Spleen (tissue), 11 donors: Measurements from ENCODE around the gene ZNF709. TPM values are rescaled to one million over a fixed set of nuclear protein-coding genes. Genes with fewer than 3 reads are reported as not detected.
"Not testable (repeated sequence)": the region's sequence is repeated elsewhere in the genome, so short reads cannot be mapped to it uniquely, and the experiment has no call there.

Experiments used
- DNase-seq: peaks from one replicate; pipeline ENCODE4 v3.0.0-alpha.2; 2020
- H3K27ac ChIP-seq, 8 donors: fragments of 200-600 bp; sonication (generic) in 7 of 8; 1 replicate in 4 of 8; 2 replicates in 4 of 8; pipeline versions ENCODE4 v1.5.0 to v1.8.0; 2016 to 2021; ENCODE audit warnings: inconsistent platforms in 4 of 8, mild to moderate bottlenecking in 4 of 8, moderate library complexity in 1 of 8
- H3K27me3 ChIP-seq, 7 donors: fragments of 200-600 bp; sonication (generic) in 6 of 7; replicated peaks in 1 of 7; 1 replicate in 4 of 7; 2 replicates in 3 of 7; pipeline versions ENCODE4 v1.5.0 to v1.8.0; 2016 to 2021; ENCODE audit warnings: inconsistent platforms in 3 of 7, mild to moderate bottlenecking in 1 of 7
- H3K36me3 ChIP-seq, 6 donors: fragments of 200-600 bp; sonication (generic) in 5 of 6; 1 replicate in 4 of 6; 2 replicates in 2 of 6; pipeline versions ENCODE4 v1.5.0 to v1.8.0; 2016 to 2021; ENCODE audit warnings: inconsistent platforms in 2 of 6
- H3K4me1 ChIP-seq, 6 donors: fragments of 200-600 bp; sonication (generic) in 5 of 6; 1 replicate in 3 of 6; 2 replicates in 3 of 6; pipeline versions ENCODE4 v1.5.0 to v1.8.0; 2016 to 2021; ENCODE audit warnings: inconsistent platforms in 3 of 6
- H3K4me3 ChIP-seq, 8 donors: fragments of 200-600 bp; sonication (generic) in 7 of 8; 1 replicate in 4 of 8; 2 replicates in 4 of 8; pipeline versions ENCODE4 v1.5.0 to v1.8.0; 2016 to 2021; ENCODE audit warnings: inconsistent platforms in 4 of 8, mild to moderate bottlenecking in 4 of 8, moderate library complexity in 2 of 8
- H3K9me3 ChIP-seq, 8 donors: fragments of 200-600 bp; sonication (generic) in 7 of 8; 1 replicate in 4 of 8; 2 replicates in 4 of 8; pipeline versions ENCODE4 v1.5.0 to v1.8.0; 2016 to 2021; ENCODE audit warnings: inconsistent platforms in 4 of 8
- CTCF ChIP-seq, 11 experiments: fragments of 200-600 bp in 7 of 11; fragments of 450-650 bp in 4 of 11; sonication (generic) in 4 of 11; IDR thresholded peaks in 8 of 11; conservative IDR thresholded peaks in 3 of 11; 1 replicate in 7 of 11; 2 replicates in 4 of 11; pipeline versions ENCODE4 v1.4.0 to v1.8.0; 2016 to 2021; ENCODE audit warnings: antibody characterized with exemption in 11 of 11, inconsistent platforms in 4 of 11, mild to moderate bottlenecking in 1 of 11
- POLR2A ChIP-seq, 3 donors: fragments of 450-650 bp; IDR thresholded peaks; one replicate each; pipeline ENCODE4 v1.5.1; 2017; ENCODE audit warnings: antibody characterized with exemption in 3 of 3, mild to moderate bottlenecking in 1 of 3
- POLR2AphosphoS5 ChIP-seq, 3 donors: sonication (generic); formaldehyde crosslinking; IDR thresholded peaks; one replicate each; pipeline ENCODE4 v1.5.1; 2017; ENCODE audit warnings: antibody characterized with exemption in 3 of 3
- WGBS, 5 donors: extraction: QIAGEN DNeasy Blood & Tissue Kit in 3 of 5; methylation state at CpG; one replicate each; pipeline versions ENCODE4 v1.1.5 to v1.1.7; 2013 to 2018; 5-methylcytosine and 5-hydroxymethylcytosine counted together
- intact Hi-C: fragments of 100-400 bp; cut with DNase I; formaldehyde crosslinking; loops from one replicate; pipeline ENCODE4 v1.15.0; 2023; ENCODE audit warnings: low total_unique reads
- polyA plus RNA-seq, 3 donors: library from polyadenylated mRNA; stranded (reverse); fragments of 200-250 nt; gene quantifications; one replicate each; pipeline ENCODE4 v1.2.1, GENCODE V29; 2013
- small RNA-seq, 4 donors: library from RNA; depleted of rRNA; stranded (forward); fragments of <200 nt; gene quantifications; one replicate each; pipeline ENCODE3, GENCODE V24; 2016
- total RNA-seq, 7 donors: library from RNA; depleted of rRNA in 3 of 7; stranded (reverse); fragments of >200 nt in 3 of 7; fragmentation: NEBNext Ultra II Directional in 4 of 7; extraction: Animal tissue kit (Norgen Biotek cat#: 25700) in 4 of 7; gene quantifications; one replicate each; pipeline versions ENCODE4 v1.1.0 to v1.2.1, GENCODE V29; 2016 to 2021
- donor health status: healthy with polysubstance abuse.
- donor health status: DM: no; HTN: no; CAD: no; lungs with moderate emphysema.
- donor health status: DM: no; HTN: no; CAD: no.
- donor health status: Bipolar disorder and iron deficiency.
- donor health status: healthy.
- donor health status: DM: no; HTN: no; CAD: no.
- donor health status: DM: yes; HTN: yes; CAD: no.

The ZNF709 gene
- total and polyA plus RNA-seq, 10 donors = 1.1 to 6.8 (median 4.0) TPM

- H3K27me3 ChIP-seq = no peaks in the 10 kb centered on the region
- H3K27ac ChIP-seq = peak overlapping the region in 4 of 8 donors; percentile 44 to 73 (median 65)
- H3K36me3 ChIP-seq = peaks cover under 1 to 24% (median 7%) of the 10 kb centered on the region in 6 donors
- 85 to 93% (median 89%) methylated on average over 4 of the region's 4 CpGs for WGBS, 5 donors
- H3K4me1 ChIP-seq = no peaks in the 10 kb centered on the region
- intact Hi-C loops = no loop called here
- peaks cover 3 to 91% (median 34%) of the 10 kb centered on the region in 8 donors for H3K9me3 ChIP-seq
- DNase-seq = no peak
- H3K4me3 ChIP-seq = no peak overlapping the region
- TF ChIP-seq POLR2AphosphoS5 (IDR thresholded peaks at IDR 0.05) (no peak), CTCF (IDR thresholded peaks at IDR 0.05 in 8 of 11, conservative IDR thresholded peaks at IDR 0.05 in 3 of 11) (no peak), POLR2A (IDR thresholded peaks at IDR 0.05) (no peak)
These were observed 58.7 kb downstream of the ZNF709 start for GRCh38 chr19:12425888-12426274.

- peaks cover 0 to 89% (median 29%) of the 10 kb centered on the region in 8 donors for H3K9me3 ChIP-seq
- TF ChIP-seq POLR2A (IDR thresholded peaks at IDR 0.05) = no peak
These were observed 59.3 kb downstream of the ZNF709 start for GRCh38 chr19:12425236-12425887.

DNA sequence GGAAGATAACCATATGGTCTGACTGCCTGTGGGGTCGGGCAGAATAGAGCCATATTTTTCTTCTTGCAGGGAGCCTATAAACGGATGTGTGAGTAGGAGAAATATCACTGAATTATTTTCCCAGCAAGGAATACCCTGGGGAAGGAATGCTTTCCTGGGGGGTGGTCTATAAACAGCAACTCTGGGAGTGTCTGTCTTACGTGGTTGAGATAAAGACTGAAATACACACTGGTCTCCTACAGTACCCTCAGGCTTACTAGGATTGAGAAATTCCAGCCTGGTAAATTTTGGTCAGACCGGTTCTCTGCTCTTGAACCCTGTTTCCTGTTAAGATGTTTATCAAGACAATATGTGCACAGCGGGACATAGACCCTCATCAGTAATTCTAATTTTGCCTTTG is 67.3 kb downstream of the ZNF709 start:
- H3K4me3 ChIP-seq, DNase-seq, H3K27me3 ChIP-seq, H3K4me1 ChIP-seq, H3K27ac ChIP-seq, intact Hi-C loops: not testable (repeated sequence)
- peaks cover 0 to 57% (median 26%) of the 10 kb centered on the region in 8 donors for H3K9me3 ChIP-seq
- WGBS, 5 donors = 91 to 99% (median 93%) methylated on average over 5 of the region's 5 CpGs
- peaks cover 0 to 12% (median 0%) of the 10 kb centered on the region in 6 donors for H3K36me3 ChIP-seq

More at GRCh38 chr19:12425236-12425887, 59.3 kb downstream of the ZNF709 start:
- H3K27ac ChIP-seq = peak overlapping the region in 4 of 8 donors; percentile 44 to 73 (median 65)
- 67 to 90% (median 81%) methylated on average over 2 of the region's 2 CpGs for WGBS, 5 donors
- intact Hi-C loops = no loop called here
- no peak overlapping the region for H3K4me3 ChIP-seq
- no peaks in the 10 kb centered on the region for H3K27me3 ChIP-seq
- DNase-seq = no peak
- peaks cover 0 to 18% (median 2%) of the 10 kb centered on the region in 6 donors for H3K36me3 ChIP-seq
- no peaks in the 10 kb centered on the region for H3K4me1 ChIP-seq

GRCh38 chr19:12411893-12412292 is 72.7 kb downstream of the ZNF709 start:
- TF ChIP-seq POLR2A (IDR thresholded peaks at IDR 0.05) (no peak), CTCF (IDR thresholded peaks at IDR 0.05 in 8 of 11, conservative IDR thresholded peaks at IDR 0.05 in 3 of 11) (no peak), POLR2AphosphoS5 (IDR thresholded peaks at IDR 0.05) (no peak)
- intact Hi-C loops = no loop called here
- Histone ChIP-seq H3K27ac (no peak overlapping the region), H3K4me1 (no peaks in the 10 kb centered on the region), H3K27me3 (no peaks in the 10 kb centered on the region), H3K9me3 (peaks cover 0 to 42% (median 16%) of the 10 kb centered on the region in 8 donors), H3K4me3 (no peak overlapping the region), H3K36me3 (no peaks in the 10 kb centered on the region)
- WGBS, 5 donors = 97 to 100% (median 98%) methylated on average over 2 of the region's 2 CpGs
- DNase-seq = no peak

Small RNA genes lying within 50 kb of the gene (small RNA-seq; reads per million reads assigned to genes)
- gene MTCO1P27 = 0 reads per million in 4 donors
- 0 reads per million in 4 donors for gene PPIAP20

Other genes starting within 250 kb of the ZNF709 start
- gene ZNF44, start 189.9 kb downstream of the ZNF709 start, total RNA-seq = 10 to 100 TPM; 12.7 to 21.3 (median 16.0) TPM
- gene ZNF44, start 189.9 kb downstream of the ZNF709 start, polyA plus RNA-seq = 10 to 100 TPM in 1 of 3 donors, 1 to 10 TPM in 2; 6.7 to 10.8 (median 7.1) TPM
- gene ZNF563, start 151.2 kb downstream of the ZNF709 start, total RNA-seq = 1 to 10 TPM; 3.5 to 9.6 (median 5.9) TPM
- 1 to 10 TPM; 1.6 to 3.2 (median 2.3) TPM for gene ZNF563, start 151.2 kb downstream of the ZNF709 start, polyA plus RNA-seq
- 1 to 10 TPM; 1.6 to 6.1 (median 3.8) TPM for gene ZNF442, start 119.1 kb downstream of the ZNF709 start, total RNA-seq
- 1 to 10 TPM in 1 of 3 donors, under 1 TPM in 2; 0.48 to 1.5 (median 0.54) TPM for gene ZNF442, start 119.1 kb downstream of the ZNF709 start, polyA plus RNA-seq
- gene ZNF799, start 83.5 kb downstream of the ZNF709 start, total RNA-seq = 10 to 100 TPM in 1 of 7 donors, 1 to 10 TPM in 6; 6.3 to 12.8 (median 7.6) TPM
- 1 to 10 TPM; 3.2 to 4.4 (median 4.0) TPM for gene ZNF799, start 83.5 kb downstream of the ZNF709 start, polyA plus RNA-seq
- gene ZNF443, start 43.8 kb downstream of the ZNF709 start, total RNA-seq = 1 to 10 TPM; 2.7 to 9.7 (median 4.5) TPM
- gene ZNF443, start 43.8 kb downstream of the ZNF709 start, polyA plus RNA-seq = 1 to 10 TPM; 1.4 to 2.0 (median 1.9) TPM
- 10 to 100 TPM; 17.0 to 24.5 (median 21.7) TPM for gene ZNF564, start 66.7 kb upstream of the ZNF709 start, total RNA-seq
- 10 to 100 TPM in 1 of 3 donors, 1 to 10 TPM in 2; 5.9 to 11.4 (median 6.5) TPM for gene ZNF564, start 66.7 kb upstream of the ZNF709 start, polyA plus RNA-seq
- 10 to 100 TPM; 11.6 to 21.7 (median 15.4) TPM for gene ZNF490, start 126.0 kb upstream of the ZNF709 start, total RNA-seq
- gene ZNF490, start 126.0 kb upstream of the ZNF709 start, polyA plus RNA-seq = 1 to 10 TPM in 1 of 3 donors, under 1 TPM in 2; 0.77 to 1.1 (median 0.93) TPM
- gene ZNF791, start 126.1 kb upstream of the ZNF709 start, total RNA-seq = 10 to 100 TPM; 27.8 to 64.9 (median 33.4) TPM
- 10 to 100 TPM in 1 of 3 donors, 1 to 10 TPM in 2; 6.8 to 11.1 (median 7.3) TPM for gene ZNF791, start 126.1 kb upstream of the ZNF709 start, polyA plus RNA-seq
- 100 to 1,000 TPM; 145 to 288 (median 218) TPM for gene MAN2B1, start 181.9 kb upstream of the ZNF709 start, total RNA-seq
- 100 to 1,000 TPM in 1 of 3 donors, 10 to 100 TPM in 2; 50.6 to 122 (median 83.3) TPM for gene MAN2B1, start 181.9 kb upstream of the ZNF709 start, polyA plus RNA-seq
- gene WDR83, start 182.0 kb upstream of the ZNF709 start, total RNA-seq = 10 to 100 TPM in 6 of 7 donors, 1 to 10 TPM in 1; 6.4 to 15.7 (median 12.9) TPM
- gene WDR83, start 182.0 kb upstream of the ZNF709 start, polyA plus RNA-seq = 10 to 100 TPM; 17.0 to 19.5 (median 19.0) TPM
- gene DHPS, start 197.1 kb upstream of the ZNF709 start, total RNA-seq = 100 to 1,000 TPM in 3 of 7 donors, 10 to 100 TPM in 4; 86.8 to 158 (median 96.0) TPM
- 10 to 100 TPM; 55.1 to 76.6 (median 59.3) TPM for gene DHPS, start 197.1 kb upstream of the ZNF709 start, polyA plus RNA-seq
- not detected for gene GNG14, start 203.2 kb upstream of the ZNF709 start, total RNA-seq
- gene GNG14, start 203.2 kb upstream of the ZNF709 start, polyA plus RNA-seq = not detected
- gene FBXW9, start 211.8 kb upstream of the ZNF709 start, total RNA-seq = 1 to 10 TPM; 1.7 to 5.3 (median 3.8) TPM
- gene FBXW9, start 211.8 kb upstream of the ZNF709 start, polyA plus RNA-seq = 1 to 10 TPM; 4.8 to 7.4 (median 5.2) TPM
- gene TNPO2, start 239.1 kb upstream of the ZNF709 start, total RNA-seq = 10 to 100 TPM; 47.5 to 83.6 (median 61.5) TPM
- 10 to 100 TPM; 15.8 to 30.4 (median 22.9) TPM for gene TNPO2, start 239.1 kb upstream of the ZNF709 start, polyA plus RNA-seq
- gene TRIR, start 249.9 kb upstream of the ZNF709 start, total RNA-seq = 100 to 1,000 TPM; 127 to 225 (median 150) TPM
- 100 to 1,000 TPM; 346 to 403 (median 386) TPM for gene TRIR, start 249.9 kb upstream of the ZNF709 start, polyA plus RNA-seq